Neural cell (in vitro differentiated cells): Measurements from ENCODE around the gene PSMC6. TPM values are rescaled to one million over a fixed set of nuclear protein-coding genes. Genes with fewer than 3 reads are reported as not detected.
A peak's percentile ranks its signal among the peaks of the same experiment; 100 is the strongest.

Experiments used
- H2AFZ ChIP-seq: fragments of 200-600, 300-800 bp; sonication (generic), shearing (Covaris generic); 2 replicates; pipeline ENCODE4 v1.6.0; 2014; ENCODE audit warnings: low read depth, mild to moderate bottlenecking, antibody characterized with exemption, low read length, moderate library complexity
- H3F3A ChIP-seq: fragments of 200-600 bp; shearing (Covaris generic); 2 replicates; pipeline ENCODE4 v1.6.1; 2016; ENCODE audit warnings: mild to moderate bottlenecking, moderate library complexity, mixed read lengths, antibody characterized with exemption, low read length; ENCODE audit not compliant: insufficient read depth, poor library complexity, severe bottlenecking
- H3K27ac ChIP-seq: fragments of 200-600, 300-800 bp; sonication (generic), shearing (Covaris generic); 2 replicates; pipeline ENCODE4 v1.5.1; 2014; ENCODE audit warnings: mild to moderate bottlenecking, low read length, moderate library complexity
- H3K27me3 ChIP-seq: fragments of 300-800, 200-600 bp; sonication (generic), shearing (Covaris generic); 2 replicates; pipeline ENCODE4 v1.6.0; 2014; ENCODE audit warnings: mild to moderate bottlenecking, low read depth, low read length, moderate library complexity; ENCODE audit not compliant: insufficient read depth
- H3K36me3 ChIP-seq: fragments of 300-800, 200-600 bp; sonication (generic), shearing (Covaris generic); 2 replicates; pipeline ENCODE4 v1.5.1; 2014; ENCODE audit warnings: mild to moderate bottlenecking, antibody characterized with exemption, low read length, moderate library complexity; ENCODE audit not compliant: insufficient read depth
- H3K4me2 ChIP-seq: fragments of 300-800, 200-600 bp; sonication (generic), shearing (Covaris generic); 2 replicates; pipeline ENCODE4 v1.6.0; 2014; ENCODE audit warnings: mild to moderate bottlenecking, low read length
- H3K4me3 ChIP-seq: fragments of 300-800, 200-600 bp; sonication (generic), shearing (Covaris generic); 2 replicates; pipeline ENCODE4 v1.5.1; 2014; ENCODE audit warnings: mild to moderate bottlenecking, low read length, moderate library complexity
- H3K79me2 ChIP-seq: fragments of 200-600 bp; shearing (Covaris generic); replicated peaks from 2 replicates; pipeline ENCODE4 v1.6.0; 2014; ENCODE audit warnings: mild to moderate bottlenecking, low read length, moderate library complexity; ENCODE audit not compliant: insufficient read depth
- H3K9ac ChIP-seq: fragments of 300-800, 200-600 bp; sonication (generic), shearing (Covaris generic); 2 replicates; pipeline ENCODE4 v1.6.1; 2016; ENCODE audit warnings: mild to moderate bottlenecking, low read length, mixed read lengths
- H3K9me2 ChIP-seq: fragments of 200-600 bp; shearing (Covaris generic); 2 replicates; pipeline ENCODE4 v1.6.1; 2016; ENCODE audit warnings: mild to moderate bottlenecking, low read length, mixed read lengths; ENCODE audit not compliant: insufficient read depth
- H3K9me3 ChIP-seq: fragments of 200-600, 300-800 bp; sonication (generic), shearing (Covaris generic); 2 replicates; pipeline ENCODE4 v1.6.1; 2016; ENCODE audit warnings: mild to moderate bottlenecking, mixed run types, low read length, moderate library complexity, mixed read lengths
- H4K20me1 ChIP-seq: fragments of 200-600 bp; shearing (Covaris generic); 2 replicates; pipeline ENCODE4 v1.6.1; 2016; ENCODE audit warnings: mild to moderate bottlenecking, mixed run types; ENCODE audit not compliant: insufficient read depth
- CTCF ChIP-seq: fragments of 450-650 bp; IDR thresholded peaks from 2 replicates; pipeline ENCODE4 v1.5.1; 2014; ENCODE audit warnings: antibody characterized with exemption, mild to moderate bottlenecking, moderate library complexity; ENCODE audit not compliant: poor library complexity, severe bottlenecking
- EP300 ChIP-seq: fragments of 450-650 bp; conservative IDR thresholded peaks from 2 replicates; pipeline ENCODE4 v1.6.1; 2014; ENCODE audit warnings: antibody characterized with exemption, mild to moderate bottlenecking, moderate library complexity; ENCODE audit not compliant: poor library complexity, severe bottlenecking
- EZH2 ChIP-seq: fragments of 200-600, 300-800 bp; shearing (Covaris generic), sonication (generic); IDR thresholded peaks from 2 replicates; pipeline ENCODE4 v1.6.1; 2014; ENCODE audit warnings: antibody characterized with exemption, low read length, borderline replicate concordance, mild to moderate bottlenecking; ENCODE audit not compliant: insufficient read depth, poor library complexity, severe bottlenecking
- MXI1 ChIP-seq: fragments of 450-650 bp; conservative IDR thresholded peaks from 2 replicates; pipeline ENCODE4 v1.6.1; 2014; ENCODE audit warnings: antibody characterized with exemption, mild to moderate bottlenecking; ENCODE audit not compliant: poor library complexity, severe bottlenecking
- POLR2AphosphoS5 ChIP-seq: IDR thresholded peaks from 2 replicates; pipeline ENCODE4 v1.6.1; 2012
- RAD21 ChIP-seq: fragments of 450-650 bp; conservative IDR thresholded peaks from 2 replicates; pipeline ENCODE4 v1.6.1; 2014; ENCODE audit warnings: antibody characterized with exemption, mild to moderate bottlenecking, moderate library complexity
- REST ChIP-seq: IDR thresholded peaks from 2 replicates; pipeline ENCODE4 v1.6.1; 2012; ENCODE audit warnings: borderline replicate concordance
- SMC3 ChIP-seq: fragments of 450-650 bp; conservative IDR thresholded peaks from 2 replicates; pipeline ENCODE4 v1.6.1; 2014; ENCODE audit warnings: antibody characterized with exemption, mild to moderate bottlenecking, moderate library complexity; ENCODE audit not compliant: poor library complexity
- TAF1 ChIP-seq: IDR thresholded peaks from 2 replicates; pipeline ENCODE4 v1.6.1; 2012; ENCODE audit warnings: low read depth
- polyA minus RNA-seq: library from RNA; depleted of rRNA, polyadenylated mRNA; stranded (reverse); fragments of >200 nt; gene quantifications from 2 replicates; pipeline ENCODE4 v1.2.3, GENCODE V29; 2014
- polyA plus RNA-seq: library from polyadenylated mRNA; depleted of rRNA; stranded (reverse); fragments of >200 nt; gene quantifications from 2 replicates; pipeline ENCODE4 v1.2.3, GENCODE V29; 2014

The PSMC6 gene
- polyA plus RNA-seq (228 and 254 TPM in 2 replicates), polyA minus RNA-seq (159 and 168 TPM in 2 replicates)

GRCh38 chr14:52706724-52707706, at the start of gene PSMC6:
Gene PSMC6, plus strand, starts transcription at chr14:52707200. Its CDS starts 20 bp downstream, at chr14:52707220.
- Histone ChIP-seq H3K27me3 (no peaks in the 10 kb centered on the region), H3K27ac (peak within 1 kb of the TSS; percentile 87), H4K20me1 (no peaks in the 10 kb centered on the region), H3K36me3 (peaks cover under 1% of the 10 kb centered on the region), H3K9me2 (no peaks in the 10 kb centered on the region), H2AFZ (peak within 1 kb of the TSS; percentile 90), H3K4me3 (peak within 1 kb of the TSS; percentile 80), H3F3A (no peaks in the 10 kb centered on the region), H3K4me2 (peak within 1 kb of the TSS; percentile 47), H3K9me3 (no peaks in the 10 kb centered on the region), H3K79me2 (peaks cover 35% of the 10 kb centered on the region), H3K9ac (peak within 1 kb of the TSS; percentile 90)
- TF ChIP-seq TAF1 (peak; percentile 96), CTCF (no peak), RAD21 (no peak), EP300 (peak; percentile 53), SMC3 (peak; percentile 29), MXI1 (peak; percentile 62), POLR2AphosphoS5 (peak; percentile 94), EZH2 (no peak), REST (peak; percentile 93)

- Histone ChIP-seq H3K4me2 (no peak overlapping the region), H3K4me3 (no peak overlapping the region), H3K79me2 (no peaks in the 10 kb centered on the region), H3F3A (no peaks in the 10 kb centered on the region), H2AFZ (no peak overlapping the region), H3K36me3 (no peaks in the 10 kb centered on the region), H3K9ac (no peak overlapping the region), H3K9me3 (no peaks in the 10 kb centered on the region), H4K20me1 (no peaks in the 10 kb centered on the region), H3K9me2 (no peaks in the 10 kb centered on the region), H3K27ac (no peak overlapping the region), H3K27me3 (no peaks in the 10 kb centered on the region)
- TF ChIP-seq POLR2AphosphoS5: no peak
- no peak for TF ChIP-seq MXI1
- no peak for TF ChIP-seq TAF1
- no peak for TF ChIP-seq SMC3
- no peak for TF ChIP-seq RAD21
- no peak for TF ChIP-seq EP300
- TF ChIP-seq CTCF: no peak
- no peak for TF ChIP-seq REST
- no peak for TF ChIP-seq EZH2
These were observed 46.7 kb upstream of the PSMC6 start for GRCh38 chr14:52660325-52660724.
